GM12892 (cell line): ENCODE measurements around the gene ENAH.
"Not testable (repeated sequence)": the region's sequence is repeated elsewhere in the genome, so short reads cannot be mapped to it uniquely, and the experiment has no call there.

Source experiments
- DNase-seq: peaks from one replicate; pipeline ENCODE4 v3.0.0; 2011; ENCODE audit not compliant: insufficient read length
- FAIRE-seq: peaks from 2 replicates; lab custom pipeline; 2011; peaks lifted over from hg19 to GRCh38; lab: Jason Lieb, UNC
- POLR2A ChIP-seq: IDR thresholded peaks from 2 replicates; pipeline ENCODE4 v1.6.1; 2011; ENCODE audit warnings: low read depth, low read length, control low read depth
- POLR2AphosphoS5 ChIP-seq: IDR thresholded peaks from 2 replicates; pipeline ENCODE4 v1.6.1; 2011; ENCODE audit warnings: low read depth, low read length, control low read depth
- TAF1 ChIP-seq: IDR thresholded peaks from 2 replicates; pipeline ENCODE4 v1.6.1; 2011; ENCODE audit warnings: low read depth, mild to moderate bottlenecking, control low read depth, low read length, borderline replicate concordance

Gene ENAH

DNA sequence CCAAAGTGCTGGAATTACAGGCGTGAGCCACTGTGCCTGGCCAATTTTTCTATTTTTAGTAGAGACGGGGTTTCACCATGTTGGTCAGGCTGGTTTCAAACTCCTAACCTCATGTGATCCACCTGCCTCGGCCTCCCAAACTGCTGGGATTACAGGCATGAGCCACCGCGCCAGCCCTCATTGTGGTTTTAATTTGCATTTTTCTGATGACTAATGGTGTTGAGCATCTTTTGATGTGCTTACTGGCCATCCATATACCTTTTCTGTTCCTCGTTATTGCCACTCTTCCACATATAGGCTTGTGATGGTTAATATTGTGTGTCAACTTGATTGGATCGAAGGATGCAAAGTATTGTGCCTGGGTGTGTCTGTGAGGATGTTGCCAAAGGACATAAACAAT is 17.4 kb upstream of the ENAH start:
- DNase-seq = no peak
- TF ChIP-seq POLR2AphosphoS5 (no peak), TAF1 (no peak), POLR2A (no peak)
- FAIRE-seq = no peak

DNA sequence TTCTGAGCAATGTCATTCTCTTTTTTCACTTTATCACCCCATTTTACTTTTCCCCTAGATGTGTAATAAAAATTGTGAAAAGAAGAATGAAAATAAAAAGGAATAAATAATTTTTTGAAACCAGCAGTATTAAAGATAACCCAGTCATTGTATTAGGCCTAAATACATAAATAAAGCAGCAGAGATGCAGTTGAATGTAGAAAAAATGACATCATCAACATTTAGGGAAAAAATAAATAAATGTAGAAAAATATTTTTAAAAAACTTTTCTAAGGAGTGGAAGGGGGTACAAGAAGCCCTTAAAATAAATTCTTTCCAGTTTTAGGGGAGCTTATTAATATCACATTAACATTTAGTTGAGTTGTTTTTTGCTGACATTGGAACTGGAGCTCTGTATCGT is 15.3 kb upstream of the ENAH start:
- TF ChIP-seq POLR2AphosphoS5 (no peak), POLR2A (no peak), TAF1 (no peak)
- DNase-seq (no peak), FAIRE-seq (no peak)

DNA sequence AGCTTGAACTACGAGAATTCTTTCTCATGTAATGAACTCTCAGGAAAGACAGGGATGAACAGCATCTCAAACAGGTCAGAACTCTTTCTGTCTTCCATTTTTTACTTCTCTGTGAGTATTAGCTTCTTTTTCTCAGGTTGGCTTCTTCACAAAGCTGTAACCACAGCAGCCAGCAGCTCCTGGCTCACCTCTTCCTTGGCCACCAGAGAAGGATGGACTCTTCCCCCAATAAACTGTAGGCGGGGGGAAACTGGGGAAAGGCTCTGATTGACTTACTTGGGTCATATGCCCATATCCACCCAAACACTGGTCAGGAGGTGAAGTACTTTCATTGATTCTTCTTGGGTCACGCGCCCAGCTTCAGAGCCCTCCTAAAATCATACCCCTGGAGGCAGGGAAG is 14.4 kb upstream of the ENAH start:
- no peak for TF ChIP-seq TAF1
- no peak for TF ChIP-seq POLR2A
- no peak for TF ChIP-seq POLR2AphosphoS5
- FAIRE-seq (no peak), DNase-seq (no peak)

DNA sequence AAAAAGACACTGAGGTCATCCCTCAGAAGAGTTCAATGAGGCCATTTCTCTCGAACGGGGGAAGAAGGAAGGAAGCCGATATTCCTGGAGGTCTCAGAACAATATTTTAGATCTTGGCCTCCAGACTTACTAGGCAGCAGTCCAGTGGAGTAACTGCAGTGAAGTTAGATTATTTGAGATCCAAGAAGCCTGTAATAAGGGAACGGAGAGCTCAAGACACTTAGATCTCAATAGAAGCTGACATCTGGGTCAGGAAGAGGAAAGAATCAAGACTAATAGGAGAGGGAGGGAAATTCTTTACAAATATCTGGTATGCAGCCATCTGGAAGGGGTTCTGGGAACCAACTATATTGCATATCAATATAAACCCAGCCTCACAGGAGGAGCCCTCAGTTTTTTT is 13.6 kb upstream of the ENAH start:
- TF ChIP-seq POLR2AphosphoS5 (no peak), POLR2A (no peak), TAF1 (no peak)
- FAIRE-seq (no peak), DNase-seq (no peak)

DNA sequence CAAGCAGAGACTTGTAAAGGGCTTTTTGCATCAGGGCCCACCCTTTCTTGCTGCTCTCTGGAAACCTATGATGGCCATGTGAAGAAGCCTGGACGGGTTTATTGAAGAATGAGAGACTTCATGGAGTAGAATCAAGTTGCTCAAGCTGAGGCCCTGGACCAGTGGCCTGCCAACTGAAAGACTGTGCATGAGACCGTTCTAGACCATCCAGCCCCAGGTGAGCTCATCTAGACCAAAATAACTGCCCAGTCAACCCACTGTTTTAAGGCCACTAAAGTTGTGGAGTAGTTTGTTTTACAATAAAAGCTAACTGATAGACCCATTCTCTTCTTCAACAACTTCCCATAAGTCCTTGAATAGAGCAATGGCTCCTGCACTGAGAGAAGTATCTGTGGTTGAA is 11.8 kb upstream of the ENAH start:
- FAIRE-seq (no peak), DNase-seq (no peak)
- TF ChIP-seq TAF1 (no peak), POLR2A (no peak), POLR2AphosphoS5 (no peak)

DNA sequence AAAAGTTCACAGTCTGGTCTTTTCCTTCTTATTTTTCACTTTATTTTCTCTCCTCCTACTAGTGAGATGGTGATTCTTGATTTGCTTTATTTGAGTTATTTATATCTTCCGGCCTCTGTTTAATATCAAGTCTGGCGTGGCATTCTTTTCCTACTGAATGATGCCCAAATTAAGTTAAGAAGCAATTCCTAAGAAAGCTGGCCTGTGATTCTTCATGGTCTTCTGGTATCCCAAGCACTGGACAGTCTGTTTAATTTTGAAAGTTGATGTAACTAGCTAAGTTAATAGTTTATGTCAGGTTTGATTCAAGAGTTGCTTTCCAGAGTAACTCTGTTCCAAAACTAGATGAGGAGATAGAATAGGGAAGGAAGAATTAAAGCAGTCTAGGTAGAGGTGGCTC is 9.2 kb upstream of the ENAH start:
- FAIRE-seq = no peak
- DNase-seq = no peak
- TF ChIP-seq POLR2AphosphoS5 (no peak), TAF1 (no peak), POLR2A (no peak)

DNA sequence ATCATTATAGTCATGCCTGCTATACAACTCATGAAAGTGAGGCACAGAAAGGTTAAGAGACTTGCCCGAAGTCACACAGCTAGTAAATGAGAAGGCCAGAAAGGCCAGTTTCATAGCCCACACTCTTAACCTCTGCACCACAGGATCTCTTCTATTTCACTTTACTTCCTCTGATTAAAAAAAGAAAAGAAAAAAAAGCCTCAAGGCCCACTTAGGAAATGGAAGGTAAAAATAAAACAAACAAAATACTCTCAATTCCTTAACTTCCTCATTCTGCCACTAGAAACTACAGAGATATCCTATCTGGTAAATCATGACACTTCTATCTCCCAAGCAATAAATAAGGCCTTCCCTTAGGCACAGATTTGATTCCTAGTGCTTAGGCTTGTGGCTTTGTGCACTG is 7.6 kb upstream of the ENAH start:
- FAIRE-seq = no peak
- TF ChIP-seq POLR2A = no peak
- TF ChIP-seq TAF1 = no peak
- no peak for TF ChIP-seq POLR2AphosphoS5
- DNase-seq = no peak

DNA sequence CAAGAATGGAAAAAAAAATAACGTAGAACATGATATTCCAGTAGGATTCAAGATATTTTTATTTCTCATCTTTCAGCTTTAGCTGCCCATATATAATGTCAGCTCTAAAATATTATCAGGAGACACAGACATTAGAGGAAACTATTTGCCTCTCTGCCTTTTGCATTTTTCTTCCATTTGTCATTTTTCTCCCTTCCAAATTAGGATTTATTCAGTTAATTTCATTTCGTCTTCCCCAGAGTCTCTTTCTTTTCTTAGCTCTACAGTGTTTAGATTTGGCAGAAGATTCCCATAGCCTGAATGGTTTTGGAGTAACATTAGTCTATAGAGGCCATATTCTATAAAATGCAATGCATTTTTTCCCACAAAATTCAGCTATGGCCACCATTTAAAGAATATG is 5.1 kb upstream of the ENAH start:
- FAIRE-seq (no peak), DNase-seq (no peak)
- TF ChIP-seq POLR2A = no peak
- TF ChIP-seq POLR2AphosphoS5 = no peak
- no peak for TF ChIP-seq TAF1

DNA sequence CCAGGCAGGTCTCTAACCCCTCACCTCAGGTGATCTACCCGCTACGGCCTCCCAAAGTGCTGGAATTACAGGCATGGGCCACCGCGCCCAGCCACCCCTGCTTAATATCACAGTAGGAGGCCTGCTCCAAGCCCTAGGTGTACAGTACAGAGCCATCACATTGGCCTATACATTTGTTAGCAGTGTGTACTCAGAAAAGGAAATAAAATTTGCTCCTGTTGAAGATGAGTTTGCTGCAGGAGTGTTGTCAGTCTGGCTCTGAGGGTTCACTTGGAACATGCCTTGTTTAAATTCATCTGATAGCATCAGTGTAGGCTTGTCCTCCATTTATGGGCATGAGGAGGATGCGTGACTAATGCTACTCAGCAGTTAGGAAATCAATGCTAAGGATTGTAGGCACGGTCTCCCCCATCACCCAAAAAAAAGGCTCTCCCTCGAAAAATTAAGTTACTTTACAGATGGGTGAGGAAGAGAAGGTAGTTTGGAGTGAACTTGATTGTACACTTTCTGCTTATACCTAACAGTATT is 4.6 kb upstream of the ENAH start:
- DNase-seq = no peak
- FAIRE-seq = no peak
- TF ChIP-seq TAF1 (no peak), POLR2AphosphoS5 (no peak), POLR2A (no peak)

DNA sequence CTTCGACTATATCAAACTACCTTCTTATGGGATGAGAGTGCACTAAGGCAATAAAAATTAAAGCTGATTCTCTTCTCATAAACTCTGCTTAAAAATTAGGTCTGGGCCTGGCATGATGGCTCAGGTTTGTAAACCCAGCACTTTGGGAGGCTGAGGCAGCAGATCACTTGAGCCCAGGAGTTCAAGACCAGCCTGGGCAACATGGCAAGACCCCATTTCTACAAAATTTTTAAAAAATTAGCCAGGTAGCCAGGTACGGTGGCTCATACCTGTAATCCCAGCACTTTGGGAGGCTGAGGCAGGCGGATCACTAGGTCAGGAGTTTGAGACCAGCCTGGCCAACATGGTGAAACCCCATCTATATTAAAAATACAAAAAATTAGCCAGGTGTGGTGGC is 3.3 kb upstream of the ENAH start:
- FAIRE-seq, DNase-seq: not testable (repeated sequence)

DNA sequence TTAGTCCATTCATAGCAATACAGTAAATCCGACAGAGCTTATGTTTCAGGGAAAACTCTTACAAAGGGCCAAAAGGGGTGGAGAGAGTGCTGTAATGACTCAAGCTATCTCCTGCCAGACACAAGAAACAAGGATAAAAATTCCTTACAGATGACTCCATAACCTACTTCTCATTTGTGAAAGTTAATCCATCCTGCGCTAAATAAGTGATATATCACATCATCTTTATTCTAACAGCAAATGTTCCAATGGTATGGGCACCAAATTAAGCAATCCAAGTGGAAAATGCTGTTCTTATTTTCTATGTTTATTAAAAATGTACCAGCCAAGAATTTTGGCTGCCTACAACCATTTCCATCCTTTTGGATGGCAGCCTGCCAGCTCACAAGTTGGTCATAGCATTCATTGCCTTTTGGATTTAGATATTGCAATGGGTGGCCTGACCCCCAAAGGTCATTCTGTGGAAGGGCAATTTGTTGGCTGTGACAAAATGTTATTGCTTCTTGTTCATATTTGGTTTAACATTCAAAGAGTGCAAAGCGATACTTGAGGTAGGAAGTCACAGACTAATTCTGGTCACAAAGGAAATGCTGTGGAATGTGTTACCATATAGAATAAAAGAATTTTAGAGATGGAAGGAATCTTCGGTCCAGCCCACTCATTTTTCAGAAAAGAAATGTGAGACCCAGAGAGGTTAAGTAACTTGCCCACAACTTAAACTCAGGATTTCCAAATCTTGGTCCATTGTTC is 2.8 kb upstream of the ENAH start:
- DNase-seq (no peak), FAIRE-seq (no peak)
- TF ChIP-seq POLR2AphosphoS5 (no peak), POLR2A (no peak), TAF1 (no peak)

DNA sequence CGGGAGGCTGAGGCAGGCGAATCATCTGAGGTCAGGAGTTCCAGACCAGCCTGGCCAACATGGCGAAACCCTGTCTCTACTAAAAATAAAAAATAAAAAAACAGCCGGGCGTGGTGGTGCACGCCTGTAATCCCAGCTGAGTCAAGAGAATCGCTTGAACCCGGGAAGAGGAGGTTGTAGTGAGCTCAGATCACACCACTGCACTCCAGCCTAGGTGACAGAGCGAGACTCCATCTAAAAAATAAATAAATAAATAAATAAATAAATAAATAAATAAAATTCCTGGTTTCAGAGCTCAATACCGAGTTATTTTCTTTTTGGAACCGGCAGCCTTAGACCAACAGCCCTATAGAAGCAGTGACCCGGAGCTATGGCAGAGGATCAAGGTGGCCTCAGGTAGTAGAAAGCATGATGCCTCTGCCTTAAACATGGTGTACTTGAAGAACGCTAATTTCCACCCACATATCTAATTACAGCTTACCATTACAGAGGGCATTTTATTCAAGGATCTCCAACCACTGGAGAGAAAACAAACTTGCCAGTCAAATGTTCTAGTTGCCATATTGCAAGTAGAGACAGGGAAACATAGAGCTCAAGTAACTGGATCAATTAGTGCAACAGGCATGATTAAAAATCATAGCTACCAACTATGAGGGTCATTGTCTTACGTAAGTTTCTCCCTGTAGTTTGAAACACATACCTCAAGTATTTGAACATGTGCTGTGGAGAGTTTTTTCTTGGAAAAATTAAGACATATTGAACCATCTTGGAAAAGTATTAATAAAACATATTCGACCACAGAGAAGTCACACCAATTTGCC is 2.0 kb upstream of the ENAH start:
- TF ChIP-seq POLR2AphosphoS5 (no peak), POLR2A (no peak), TAF1 (no peak)
- FAIRE-seq = no peak
- DNase-seq = no peak

DNA sequence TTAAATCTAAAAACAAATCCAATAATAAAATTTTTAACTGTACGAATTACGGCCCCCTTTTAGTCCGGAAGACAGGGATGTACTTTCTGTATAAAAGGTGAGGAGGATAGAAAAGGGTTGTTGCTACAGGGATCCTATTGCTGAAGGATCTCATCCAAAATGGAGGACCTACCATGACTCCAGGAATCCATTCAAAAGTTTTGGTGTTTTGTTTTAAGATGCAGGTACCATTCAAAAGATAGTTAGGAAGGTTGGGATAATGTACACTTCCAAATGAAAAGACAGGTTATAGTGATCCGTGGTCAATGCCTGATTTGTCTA is 1.3 kb upstream of the ENAH start:
- TF ChIP-seq POLR2AphosphoS5 (no peak), POLR2A (no peak), TAF1 (no peak)
- DNase-seq (no peak), FAIRE-seq (no peak)
